RWPE1 (cell line): ENCODE data around the gene PHETA1.

Source experiments
- CTCF ChIA-PET: fragments of 350-600 bp; sonication (Branson Sonifier 250); formaldehyde crosslinking; extraction: SDS; loops from one replicate; lab custom pipeline; 2021; lab: Yijun Ruan, JAX
- POLR2A ChIA-PET: fragments of 400-600 bp; formaldehyde crosslinking; extraction: SDS; loops from one replicate; lab custom pipeline; 2020; ENCODE audit warnings: antibody characterized with exemption; ENCODE audit not compliant: low non-redundant PET; lab: Yijun Ruan, JAX
- DNase-seq: peaks from one replicate; pipeline ENCODE4 v3.0.0; 2012; ENCODE audit warnings: low spot score
- H3K27ac ChIP-seq: fragments of 450-650 bp; 2 replicates; pipeline ENCODE4 v1.5.1; 2017
- CTCF ChIP-seq: fragments of 450-650 bp; conservative IDR thresholded peaks from 2 replicates; pipeline ENCODE4 v1.5.1; 2017; ENCODE audit warnings: low read depth, mild to moderate bottlenecking

The PHETA1 gene

GRCh38 chr12:111359231-111359913 lies 9.5 kb downstream of the PHETA1 start:
- no peak overlapping the region for H3K27ac ChIP-seq
- TF ChIP-seq CTCF, result no peak
- ChIA-PET POLR2A (no interaction called here), CTCF (interaction anchor here (0.8 to 1.7 kb wide), 2 partner anchors 17 to 37 kb away, joined by 5 to 7 read pairs; no protein-coding TSS in a partner anchor)
- DNase-seq, result no peak

GRCh38 chr12:111355201-111355925 lies 13.5 kb downstream of the PHETA1 start:
- ChIA-PET CTCF (interaction anchor here (0.6 kb wide), 1 partner anchor 255 kb away, joined by 4 read pairs; no protein-coding TSS in a partner anchor), POLR2A (no interaction called here)
- DNase-seq, result no peak

GRCh38 chr12:111354511-111354910 lies 14.4 kb downstream of the PHETA1 start:
- POLR2A ChIA-PET, result no interaction called here
- no peak for TF ChIP-seq CTCF

More at GRCh38 chr12:111355201-111355925, 13.5 kb downstream of the PHETA1 start:
- no peak for TF ChIP-seq CTCF
- no peak overlapping the region for H3K27ac ChIP-seq

GRCh38 chr12:111353603-111354295 lies 15.1 kb downstream of the PHETA1 start:
- CTCF ChIA-PET, result interaction anchor here (0.5 kb wide), 1 partner anchor 43 kb away, joined by 3 read pairs; no protein-coding TSS in a partner anchor
- POLR2A ChIA-PET, result no interaction called here
- H3K27ac ChIP-seq, result no peak overlapping the region
- DNase-seq, result no peak
- no peak for TF ChIP-seq CTCF

More at GRCh38 chr12:111354511-111354910, 14.4 kb downstream of the PHETA1 start:
- H3K27ac ChIP-seq, result no peak overlapping the region
- CTCF ChIA-PET, result no interaction called here
- DNase-seq, result no peak

- CTCF ChIA-PET, result no interaction called here
Measured at GRCh38 chr12:111353026-111353425, 15.9 kb downstream of the PHETA1 start.

More at GRCh38 chr12:111353026-111353425, 15.9 kb downstream of the PHETA1 start:
- H3K27ac ChIP-seq, result no peak overlapping the region
- no peak for DNase-seq
- TF ChIP-seq CTCF, result no peak
- POLR2A ChIA-PET, result no interaction called here
